WERI-Rb-1 (cell line): ENCODE measurements around the gene EIF3J.

ENCODE experiments used
- DNase-seq: peaks from one replicate; pipeline ENCODE4 v3.0.0-alpha.2; 2020
- H3K27ac ChIP-seq: fragments of 250-450 bp; sonication (Bioruptor Pico); 2 replicates; pipeline ENCODE4 v1.5.1; 2020; ENCODE audit warnings: mild to moderate bottlenecking, moderate library complexity
- H3K27me3 ChIP-seq: fragments of 250-450 bp; sonication (Bioruptor Pico); 2 replicates; pipeline ENCODE4 v1.5.1; 2021; ENCODE audit warnings: mild to moderate bottlenecking, low read depth, moderate library complexity; ENCODE audit not compliant: insufficient read depth, severe bottlenecking
- H3K36me3 ChIP-seq: fragments of 250-450 bp; sonication (Bioruptor Pico); 2 replicates; pipeline ENCODE4 v1.5.1; 2020; ENCODE audit warnings: mild to moderate bottlenecking, moderate library complexity
- H3K4me3 ChIP-seq: 2 replicates; pipeline ENCODE4 v1.5.1; 2011; ENCODE audit warnings: low read depth, mild to moderate bottlenecking, control low read depth, low read length
- H3K9me3 ChIP-seq: fragments of 250-450 bp; sonication (Bioruptor Pico); 2 replicates; pipeline ENCODE4 v1.5.1; 2021; ENCODE audit warnings: mild to moderate bottlenecking, moderate library complexity; ENCODE audit not compliant: severe bottlenecking
- TF ChIP-seq, protein P1 (sequence below): IDR thresholded peaks from 2 replicates; pipeline ENCODE4 v1.5.1; 2011; ENCODE audit warnings: low read depth, mild to moderate bottlenecking, control low read depth, inconsistent platforms, low read length

Gene EIF3J

GRCh38 chr15:44495562-44495961 is 41.4 kb upstream of the EIF3J start:
- no peak overlapping the region for H3K4me3 ChIP-seq
- TF ChIP-seq, protein P1, sequence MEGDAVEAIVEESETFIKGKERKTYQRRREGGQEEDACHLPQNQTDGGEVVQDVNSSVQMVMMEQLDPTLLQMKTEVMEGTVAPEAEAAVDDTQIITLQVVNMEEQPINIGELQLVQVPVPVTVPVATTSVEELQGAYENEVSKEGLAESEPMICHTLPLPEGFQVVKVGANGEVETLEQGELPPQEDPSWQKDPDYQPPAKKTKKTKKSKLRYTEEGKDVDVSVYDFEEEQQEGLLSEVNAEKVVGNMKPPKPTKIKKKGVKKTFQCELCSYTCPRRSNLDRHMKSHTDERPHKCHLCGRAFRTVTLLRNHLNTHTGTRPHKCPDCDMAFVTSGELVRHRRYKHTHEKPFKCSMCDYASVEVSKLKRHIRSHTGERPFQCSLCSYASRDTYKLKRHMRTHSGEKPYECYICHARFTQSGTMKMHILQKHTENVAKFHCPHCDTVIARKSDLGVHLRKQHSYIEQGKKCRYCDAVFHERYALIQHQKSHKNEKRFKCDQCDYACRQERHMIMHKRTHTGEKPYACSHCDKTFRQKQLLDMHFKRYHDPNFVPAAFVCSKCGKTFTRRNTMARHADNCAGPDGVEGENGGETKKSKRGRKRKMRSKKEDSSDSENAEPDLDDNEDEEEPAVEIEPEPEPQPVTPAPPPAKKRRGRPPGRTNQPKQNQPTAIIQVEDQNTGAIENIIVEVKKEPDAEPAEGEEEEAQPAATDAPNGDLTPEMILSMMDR, result no peak

GRCh38 chr15:44500555-44500954 is 36.4 kb upstream of the EIF3J start:
- Histone ChIP-seq H3K27me3 (no peaks in the 10 kb centered on the region), H3K27ac (no peak overlapping the region), H3K36me3 (peaks cover 70% of the 10 kb centered on the region), H3K9me3 (no peaks in the 10 kb centered on the region), H3K4me3 (no peak overlapping the region)
- TF ChIP-seq, protein P1, result no peak
- no peak for DNase-seq

More at GRCh38 chr15:44495562-44495961, 41.4 kb upstream of the EIF3J start:
- Histone ChIP-seq H3K27ac (no peak overlapping the region), H3K36me3 (peaks cover 67% of the 10 kb centered on the region), H3K9me3 (no peaks in the 10 kb centered on the region), H3K27me3 (no peaks in the 10 kb centered on the region)
- DNase-seq, result no peak

- Histone ChIP-seq H3K27me3 (no peaks in the 10 kb centered on the region), H3K4me3 (no peak overlapping the region), H3K9me3 (no peaks in the 10 kb centered on the region), H3K36me3 (peaks cover 62% of the 10 kb centered on the region), H3K27ac (no peak overlapping the region)
- no peak for DNase-seq
- TF ChIP-seq, protein P1, result peak; percentile 18; the same call in 1 of the 2 replicates
These were observed 35.1 kb upstream of the EIF3J start for GRCh38 chr15:44501768-44502366.

- DNase-seq, result no peak
- Histone ChIP-seq H3K4me3 (no peak overlapping the region), H3K9me3 (no peaks in the 10 kb centered on the region), H3K27me3 (no peaks in the 10 kb centered on the region), H3K36me3 (peaks cover 44% of the 10 kb centered on the region), H3K27ac (no peak overlapping the region)
- TF ChIP-seq, protein P1, result no peak
These were observed 20.5 kb upstream of the EIF3J start for GRCh38 chr15:44516436-44516835.

DNA sequence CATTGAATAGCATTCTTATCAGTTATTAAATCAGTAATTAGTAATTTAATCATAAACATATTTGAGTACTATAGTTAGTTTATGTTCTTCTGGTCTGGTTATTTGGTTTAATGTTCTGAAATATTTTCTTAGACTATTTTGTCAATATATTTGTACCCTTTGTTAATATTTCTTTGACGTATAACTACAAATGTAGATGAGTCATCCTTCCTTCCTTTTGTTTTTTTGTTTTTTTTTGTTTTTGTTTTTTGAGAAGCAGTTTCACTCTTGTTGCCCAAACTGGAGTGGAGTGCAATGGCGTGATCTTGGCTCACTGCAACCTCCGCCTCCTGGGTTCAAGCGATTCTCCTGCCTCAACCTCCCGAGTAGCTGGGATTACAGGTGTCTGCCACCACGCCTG is 17.4 kb upstream of the EIF3J start:
- Histone ChIP-seq H3K4me3 (no peak overlapping the region), H3K9me3 (no peaks in the 10 kb centered on the region), H3K27ac (no peak overlapping the region), H3K36me3 (peaks cover 67% of the 10 kb centered on the region), H3K27me3 (no peaks in the 10 kb centered on the region)
- no peak for DNase-seq
- TF ChIP-seq, protein P1, result no peak

- Histone ChIP-seq H3K27me3 (no peaks in the 10 kb centered on the region), H3K9me3 (no peaks in the 10 kb centered on the region), H3K27ac (no peak overlapping the region), H3K36me3 (peaks cover 52% of the 10 kb centered on the region), H3K4me3 (no peak overlapping the region)
- DNase-seq, result no peak
- TF ChIP-seq, protein P1, result no peak
These were observed 11.9 kb upstream of the EIF3J start for GRCh38 chr15:44525018-44525417.
